ENCODE results near the gene KNCN.
A peak's percentile ranks its signal among the peaks of the same experiment; 100 is the strongest.

Gene KNCN

GRCh38 chr1:46555826-46556619, 4.6 kb upstream of the KNCN start:
- no peak for DNase-seq (ENCODE audit: low spot score)
- H2AFZ ChIP-seq (ENCODE audit: low read length) = no peak overlapping the region
- no peak overlapping the region for H3K23ac ChIP-seq (ENCODE audit: low read depth, low read length, poor library complexity)
- H3K9me3 ChIP-seq (replicated peaks in 1 of 2; ENCODE audit: control insufficient read depth in 2 of 2, insufficient read depth in 1 of 2, low read depth in 1 of 2, low read length in 2 of 2) = no peaks in the 10 kb centered on the region
- no peak overlapping the region for H2BK120ac ChIP-seq (ENCODE audit: low read depth, low read length)
- no peak overlapping the region for H2BK12ac ChIP-seq (ENCODE audit: low read length)
- H3K4ac ChIP-seq (ENCODE audit: low read length) = no peak overlapping the region
- H4K91ac ChIP-seq (ENCODE audit: low read depth, low read length, poor library complexity) = no peak overlapping the region
- no peak overlapping the region for H2BK5ac ChIP-seq (ENCODE audit: low read length)
- H3K27ac ChIP-seq (replicated peaks; ENCODE audit: low read length) = no peak overlapping the region
- H3K18ac ChIP-seq (ENCODE audit: low read length) = peak overlapping the region; percentile 55
- peaks cover 0 to 20% (median 0%) of the 10 kb centered on the region in 3 experiments for H3K27me3 ChIP-seq (ENCODE audit: control insufficient read depth in 3 of 3, insufficient read depth in 3 of 3, low read depth in 1 of 3, low read length in 3 of 3)
- H3K9ac ChIP-seq (ENCODE audit: low read depth, low read length, poor library complexity) = peak overlapping the region; percentile 25
- no peaks in the 10 kb centered on the region for H3K79me1 ChIP-seq (ENCODE audit: low read depth, low read length)
- no peak overlapping the region for H4K8ac ChIP-seq (ENCODE audit: low read depth, low read length)
- H3K4me1 ChIP-seq (ENCODE audit: control insufficient read depth in 2 of 2, insufficient read depth in 1 of 2, low read depth in 1 of 2, low read length in 2 of 2) = peaks cover 16 to 18% of the 10 kb centered on the region in 2 donors
- peaks cover 3% of the 10 kb centered on the region in 2 donors for H3K36me3 ChIP-seq (replicated peaks in 1 of 2; ENCODE audit: control insufficient read depth in 2 of 2, insufficient read depth in 2 of 2, low read length in 2 of 2)
- no peak overlapping the region for H3K4me2 ChIP-seq (ENCODE audit: insufficient read depth, low read length, poor library complexity, severe bottlenecking)
- WGBS, 2 donors (ENCODE audit: extremely low coverage in 2 of 2, insufficient read length in 2 of 2, insufficient replicate concordance in 1 of 2) = no CpG with 5 or more reads among the region's 7 CpGs
- H2BK15ac ChIP-seq (ENCODE audit: low read length) = no peak overlapping the region
- peak overlapping the region; percentile 60 for H2AK5ac ChIP-seq (ENCODE audit: low read depth, low read length)
- H3K14ac ChIP-seq (ENCODE audit: low read length) = peak overlapping the region; percentile 83
- H3K4me3 ChIP-seq (ENCODE audit: low read length in 2 of 2) = peak overlapping the region in 1 of 2 donors; percentile 23

GRCh38 chr1:46554597-46555381, 3.3 kb upstream of the KNCN start:
- H3K9me3 ChIP-seq (replicated peaks in 1 of 2; ENCODE audit: control insufficient read depth in 2 of 2, insufficient read depth in 1 of 2, low read depth in 1 of 2, low read length in 2 of 2) = no peaks in the 10 kb centered on the region
- H3K4ac ChIP-seq (ENCODE audit: low read length) = no peak overlapping the region
- no peak overlapping the region for H2BK15ac ChIP-seq (ENCODE audit: low read length)
- H3K36me3 ChIP-seq (replicated peaks in 1 of 2; ENCODE audit: control insufficient read depth in 2 of 2, insufficient read depth in 2 of 2, low read length in 2 of 2) = peaks cover 0 to 2% of the 10 kb centered on the region in 2 donors
- H3K23ac ChIP-seq (ENCODE audit: low read depth, low read length, poor library complexity) = no peak overlapping the region
- peak overlapping the region; percentile 63 for H2AK5ac ChIP-seq (ENCODE audit: low read depth, low read length)
- H3K79me1 ChIP-seq (ENCODE audit: low read depth, low read length) = no peaks in the 10 kb centered on the region
- H4K91ac ChIP-seq (ENCODE audit: low read depth, low read length, poor library complexity) = no peak overlapping the region
- WGBS, 2 donors (ENCODE audit: extremely low coverage in 2 of 2, insufficient read length in 2 of 2, insufficient replicate concordance in 1 of 2) = no CpG with 5 or more reads among the region's 12 CpGs
- no peak overlapping the region for H3K27ac ChIP-seq (replicated peaks; ENCODE audit: low read length)
- H3K4me3 ChIP-seq (ENCODE audit: low read length in 2 of 2) = no peak overlapping the region
- peak overlapping the region; percentile 63 for H3K18ac ChIP-seq (ENCODE audit: low read length)
- no peak overlapping the region for H2AFZ ChIP-seq (ENCODE audit: low read length)
- peaks cover 0 to 20% (median 0%) of the 10 kb centered on the region in 3 experiments for H3K27me3 ChIP-seq (ENCODE audit: control insufficient read depth in 3 of 3, insufficient read depth in 3 of 3, low read depth in 1 of 3, low read length in 3 of 3)
- no peak overlapping the region for H3K14ac ChIP-seq (ENCODE audit: low read length)
- no peak overlapping the region for H4K8ac ChIP-seq (ENCODE audit: low read depth, low read length)
- H2BK120ac ChIP-seq (ENCODE audit: low read depth, low read length) = no peak overlapping the region
- no peak overlapping the region for H3K9ac ChIP-seq (ENCODE audit: low read depth, low read length, poor library complexity)
- H2BK12ac ChIP-seq (ENCODE audit: low read length) = no peak overlapping the region
- peaks cover 21 to 26% of the 10 kb centered on the region in 2 donors for H3K4me1 ChIP-seq (ENCODE audit: control insufficient read depth in 2 of 2, insufficient read depth in 1 of 2, low read depth in 1 of 2, low read length in 2 of 2)
- DNase-seq (ENCODE audit: low spot score) = no peak
- H2BK5ac ChIP-seq (ENCODE audit: low read length) = peak overlapping the region; percentile 16
- H3K4me2 ChIP-seq (ENCODE audit: insufficient read depth, low read length, poor library complexity, severe bottlenecking) = no peak overlapping the region

- Histone ChIP-seq H3K27ac (replicated peaks; ENCODE audit: low read length) (no peak overlapping the region), H2AFZ (ENCODE audit: low read length) (no peak overlapping the region), H4K91ac (ENCODE audit: low read depth, low read length, poor library complexity) (no peak overlapping the region), H3K4me1 (ENCODE audit: control insufficient read depth in 2 of 2, insufficient read depth in 1 of 2, low read depth in 1 of 2, low read length in 2 of 2) (peaks cover 26 to 32% of the 10 kb centered on the region in 2 donors), H2BK15ac (ENCODE audit: low read length) (no peak overlapping the region), H3K27me3 (ENCODE audit: control insufficient read depth in 3 of 3, insufficient read depth in 3 of 3, low read depth in 1 of 3, low read length in 3 of 3) (peaks cover 0 to 20% (median 0%) of the 10 kb centered on the region in 3 experiments), H2BK12ac (ENCODE audit: low read length) (no peak overlapping the region), H3K18ac (ENCODE audit: low read length) (peak overlapping the region; percentile 39), H2BK5ac (ENCODE audit: low read length) (peak overlapping the region; percentile 16), H3K14ac (ENCODE audit: low read length) (peak overlapping the region; percentile 57), H3K4me3 (ENCODE audit: low read length in 2 of 2) (no peak overlapping the region), H3K4ac (ENCODE audit: low read length) (no peak overlapping the region), H2AK5ac (ENCODE audit: low read depth, low read length) (peak overlapping the region; percentile 63), H3K79me1 (ENCODE audit: low read depth, low read length) (no peaks in the 10 kb centered on the region), H3K36me3 (replicated peaks in 1 of 2; ENCODE audit: control insufficient read depth in 2 of 2, insufficient read depth in 2 of 2, low read length in 2 of 2) (no peaks in the 10 kb centered on the region), H4K8ac (ENCODE audit: low read depth, low read length) (no peak overlapping the region), H3K9ac (ENCODE audit: low read depth, low read length, poor library complexity) (no peak overlapping the region), H3K4me2 (ENCODE audit: insufficient read depth, low read length, poor library complexity, severe bottlenecking) (no peak overlapping the region), H3K9me3 (replicated peaks in 1 of 2; ENCODE audit: control insufficient read depth in 2 of 2, insufficient read depth in 1 of 2, low read depth in 1 of 2, low read length in 2 of 2) (no peaks in the 10 kb centered on the region), H3K23ac (ENCODE audit: low read depth, low read length, poor library complexity) (peak overlapping the region; percentile 34), H2BK120ac (ENCODE audit: low read depth, low read length) (no peak overlapping the region)
- DNase-seq (ENCODE audit: low spot score) = no peak
- WGBS, 2 donors (ENCODE audit: extremely low coverage in 2 of 2, insufficient read length in 2 of 2, insufficient replicate concordance in 1 of 2) = no CpG with 5 or more reads among the region's 6 CpGs
These were observed 2.8 kb upstream of the KNCN start for GRCh38 chr1:46554236-46554596.

- H2BK15ac ChIP-seq (ENCODE audit: low read length) = no peak overlapping the region
- peaks cover 0 to 20% (median 0%) of the 10 kb centered on the region in 3 experiments for H3K27me3 ChIP-seq (ENCODE audit: control insufficient read depth in 3 of 3, insufficient read depth in 3 of 3, low read depth in 1 of 3, low read length in 3 of 3)
- no peak overlapping the region for H4K91ac ChIP-seq (ENCODE audit: low read depth, low read length, poor library complexity)
- WGBS, 2 donors (ENCODE audit: extremely low coverage in 2 of 2, insufficient read length in 2 of 2, insufficient replicate concordance in 1 of 2) = no CpG with 5 or more reads among the region's 3 CpGs
- DNase-seq (ENCODE audit: low spot score) = no peak
- no peak overlapping the region for H2BK12ac ChIP-seq (ENCODE audit: low read length)
- H3K9me3 ChIP-seq (replicated peaks in 1 of 2; ENCODE audit: control insufficient read depth in 2 of 2, insufficient read depth in 1 of 2, low read depth in 1 of 2, low read length in 2 of 2) = no peaks in the 10 kb centered on the region
- H2AK5ac ChIP-seq (ENCODE audit: low read depth, low read length) = peak overlapping the region; percentile 7
- H3K36me3 ChIP-seq (replicated peaks in 1 of 2; ENCODE audit: control insufficient read depth in 2 of 2, insufficient read depth in 2 of 2, low read length in 2 of 2) = no peaks in the 10 kb centered on the region
- no peak overlapping the region for H2AFZ ChIP-seq (ENCODE audit: low read length)
- no peak overlapping the region for H3K4me3 ChIP-seq (ENCODE audit: low read length in 2 of 2)
- H4K8ac ChIP-seq (ENCODE audit: low read depth, low read length) = peak overlapping the region; percentile 86
- H3K79me1 ChIP-seq (ENCODE audit: low read depth, low read length) = no peaks in the 10 kb centered on the region
- H3K18ac ChIP-seq (ENCODE audit: low read length) = no peak overlapping the region
- H3K4ac ChIP-seq (ENCODE audit: low read length) = no peak overlapping the region
- no peak overlapping the region for H3K4me2 ChIP-seq (ENCODE audit: insufficient read depth, low read length, poor library complexity, severe bottlenecking)
- H2BK120ac ChIP-seq (ENCODE audit: low read depth, low read length) = no peak overlapping the region
- H2BK5ac ChIP-seq (ENCODE audit: low read length) = no peak overlapping the region
- H3K4me1 ChIP-seq (ENCODE audit: control insufficient read depth in 2 of 2, insufficient read depth in 1 of 2, low read depth in 1 of 2, low read length in 2 of 2) = peaks cover 22 to 27% of the 10 kb centered on the region in 2 donors
- no peak overlapping the region for H3K9ac ChIP-seq (ENCODE audit: low read depth, low read length, poor library complexity)
- H3K23ac ChIP-seq (ENCODE audit: low read depth, low read length, poor library complexity) = no peak overlapping the region
- no peak overlapping the region for H3K14ac ChIP-seq (ENCODE audit: low read length)
- no peak overlapping the region for H3K27ac ChIP-seq (replicated peaks; ENCODE audit: low read length)
These were observed 2.1 kb upstream of the KNCN start for GRCh38 chr1:46553506-46553905.
